OCI-LY1 (cell line): ENCODE measurements around the gene EMP3.

ENCODE experiments used
- H2AFZ ChIP-seq: fragments of 200-600 bp; sonication (generic), shearing (Covaris generic); 2 replicates; pipeline ENCODE4 v1.6.0; 2014; ENCODE audit warnings: antibody characterized with exemption, mild to moderate bottlenecking, low read length
- H3F3A ChIP-seq: fragments of 200-600 bp; sonication (generic), shearing (Covaris generic); 2 replicates; pipeline ENCODE4 v1.6.0; 2014; ENCODE audit warnings: mild to moderate bottlenecking, antibody characterized with exemption, low read length, moderate library complexity; ENCODE audit not compliant: insufficient read depth
- H3K27ac ChIP-seq: fragments of 200-600 bp; sonication (generic); 2 replicates; pipeline ENCODE4 v1.5.1; 2014; ENCODE audit warnings: low read length, mixed run types, mild to moderate bottlenecking, low read depth; ENCODE audit not compliant: poor library complexity, severe bottlenecking
- H3K27me3 ChIP-seq: fragments of 200-600 bp; sonication (generic); 2 replicates; pipeline ENCODE4 v1.6.0; 2014; ENCODE audit warnings: antibody characterized with exemption, mild to moderate bottlenecking, low read length, moderate library complexity; ENCODE audit not compliant: insufficient read depth
- H3K36me3 ChIP-seq: fragments of 200-600 bp; sonication (generic); 2 replicates; pipeline ENCODE4 v1.6.1; 2014; ENCODE audit warnings: mild to moderate bottlenecking, antibody characterized with exemption, low read length, moderate library complexity, mixed read lengths; ENCODE audit not compliant: insufficient read depth
- H3K4me1 ChIP-seq: fragments of 200-600 bp; sonication (generic); 2 replicates; pipeline ENCODE4 v1.5.1; 2014; ENCODE audit warnings: mild to moderate bottlenecking, low read length, moderate library complexity; ENCODE audit not compliant: insufficient read depth, severe bottlenecking
- H3K4me2 ChIP-seq: fragments of 200-600 bp; sonication (generic), shearing (Covaris generic); 2 replicates; pipeline ENCODE4 v1.6.1; 2014; ENCODE audit warnings: low read length
- H3K4me3 ChIP-seq: fragments of 200-600 bp; sonication (generic); 2 replicates; pipeline ENCODE4 v1.5.1; 2014; ENCODE audit warnings: low read length, low read depth, mild to moderate bottlenecking, mixed read lengths; ENCODE audit not compliant: poor library complexity, severe bottlenecking
- H3K79me2 ChIP-seq: fragments of 200-600 bp; shearing (Covaris generic); 2 replicates; pipeline ENCODE4 v1.6.1; 2016; ENCODE audit warnings: mixed run types, low read length, mixed read lengths; ENCODE audit not compliant: insufficient read depth
- H3K9ac ChIP-seq: fragments of 200-600 bp; sonication (generic), shearing (Covaris generic); 2 replicates; pipeline ENCODE4 v1.6.1; 2014; ENCODE audit warnings: mild to moderate bottlenecking, low read length, mixed read lengths
- H3K9me2 ChIP-seq: fragments of 200-600 bp; sonication (generic), shearing (Covaris generic); 2 replicates; pipeline ENCODE4 v1.6.1; 2014; ENCODE audit warnings: low read depth, mild to moderate bottlenecking, low read length, mixed read lengths
- H3K9me3 ChIP-seq: fragments of 200-600 bp; shearing (Covaris generic); 2 replicates; pipeline ENCODE4 v1.6.1; 2014; ENCODE audit warnings: low read length, mixed read lengths
- H4K20me1 ChIP-seq: fragments of 200-600 bp; sonication (generic), shearing (Covaris generic); 2 replicates; pipeline ENCODE4 v1.6.0; 2016; ENCODE audit warnings: mild to moderate bottlenecking, low read length; ENCODE audit not compliant: insufficient read depth
- EZH2 ChIP-seq: fragments of 200-600 bp; sonication (generic), shearing (Covaris generic); IDR thresholded peaks from 2 replicates; pipeline ENCODE4 v1.8.0; 2017; ENCODE audit warnings: borderline replicate concordance, mixed run types, mild to moderate bottlenecking, antibody characterized with exemption, low read length, moderate library complexity, mixed read lengths
- TF ChIP-seq, protein P1 (sequence below): fragments of 200-600 bp; sonication (generic), shearing (Covaris generic); IDR thresholded peaks from 2 replicates; pipeline ENCODE4 v1.5.1; 2017; ENCODE audit warnings: mild to moderate bottlenecking, antibody characterized with exemption, low read length, moderate library complexity, mixed read lengths

The EMP3 gene

DNA sequence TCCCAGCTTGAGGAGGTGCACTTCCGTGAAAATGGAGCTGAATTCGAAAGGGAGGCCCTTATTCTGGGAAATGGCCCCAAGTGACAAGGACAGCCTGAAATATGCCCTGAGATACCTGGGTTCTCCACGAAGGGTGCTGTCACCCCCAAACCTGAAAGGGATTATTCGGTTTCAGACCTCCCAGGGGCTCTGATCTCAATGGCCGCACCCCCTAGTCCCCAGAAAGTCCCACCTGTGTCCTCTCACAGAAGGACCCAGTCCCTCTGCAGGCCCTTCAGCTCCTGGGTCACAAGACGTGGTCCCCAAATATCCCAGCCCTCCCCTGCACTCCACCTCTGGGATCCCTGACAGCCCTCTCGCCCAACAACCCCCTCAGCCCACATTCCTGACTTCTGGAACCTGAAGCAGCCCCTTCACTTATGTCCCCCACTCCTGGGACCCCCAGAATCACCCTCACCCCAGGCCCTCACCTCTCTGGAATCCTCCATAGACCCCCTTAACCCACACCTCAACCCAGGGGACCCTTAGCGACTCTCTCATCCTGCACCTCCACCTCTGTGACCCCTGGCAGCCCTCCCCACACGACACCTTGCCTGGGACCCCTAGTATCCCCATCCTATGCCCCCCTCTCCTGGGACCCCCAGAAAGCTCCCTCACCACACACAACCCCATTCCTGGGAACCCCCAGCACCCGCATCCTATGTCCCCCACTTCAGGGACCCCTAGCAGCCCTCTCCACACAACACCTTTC lies 39.4 kb downstream of the EMP3 start:
- Histone ChIP-seq H3K27ac (peak overlapping the region; percentile 78), H3K36me3 (no peaks in the 10 kb centered on the region), H3K4me3 (peak overlapping the region; percentile 71), H3K4me1 (peaks cover 16% of the 10 kb centered on the region), H3K9ac (peak overlapping the region; percentile 84), H3F3A (no peaks in the 10 kb centered on the region), H2AFZ (no peak overlapping the region), H3K9me2 (no peaks in the 10 kb centered on the region), H3K27me3 (no peaks in the 10 kb centered on the region; the same call in 1 of the 2 replicates), H3K9me3 (no peaks in the 10 kb centered on the region), H3K4me2 (peak overlapping the region; percentile 98), H3K79me2 (no peaks in the 10 kb centered on the region), H4K20me1 (no peaks in the 10 kb centered on the region)
- TF ChIP-seq, protein P1, sequence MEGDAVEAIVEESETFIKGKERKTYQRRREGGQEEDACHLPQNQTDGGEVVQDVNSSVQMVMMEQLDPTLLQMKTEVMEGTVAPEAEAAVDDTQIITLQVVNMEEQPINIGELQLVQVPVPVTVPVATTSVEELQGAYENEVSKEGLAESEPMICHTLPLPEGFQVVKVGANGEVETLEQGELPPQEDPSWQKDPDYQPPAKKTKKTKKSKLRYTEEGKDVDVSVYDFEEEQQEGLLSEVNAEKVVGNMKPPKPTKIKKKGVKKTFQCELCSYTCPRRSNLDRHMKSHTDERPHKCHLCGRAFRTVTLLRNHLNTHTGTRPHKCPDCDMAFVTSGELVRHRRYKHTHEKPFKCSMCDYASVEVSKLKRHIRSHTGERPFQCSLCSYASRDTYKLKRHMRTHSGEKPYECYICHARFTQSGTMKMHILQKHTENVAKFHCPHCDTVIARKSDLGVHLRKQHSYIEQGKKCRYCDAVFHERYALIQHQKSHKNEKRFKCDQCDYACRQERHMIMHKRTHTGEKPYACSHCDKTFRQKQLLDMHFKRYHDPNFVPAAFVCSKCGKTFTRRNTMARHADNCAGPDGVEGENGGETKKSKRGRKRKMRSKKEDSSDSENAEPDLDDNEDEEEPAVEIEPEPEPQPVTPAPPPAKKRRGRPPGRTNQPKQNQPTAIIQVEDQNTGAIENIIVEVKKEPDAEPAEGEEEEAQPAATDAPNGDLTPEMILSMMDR, result no peak
- no peak for TF ChIP-seq EZH2

GRCh38 chr19:48365602-48366001 lies 40.2 kb downstream of the EMP3 start:
- Histone ChIP-seq H3K9me2 (no peaks in the 10 kb centered on the region), H3K27me3 (no peaks in the 10 kb centered on the region; the same call in 1 of the 2 replicates), H4K20me1 (no peaks in the 10 kb centered on the region), H3K36me3 (no peaks in the 10 kb centered on the region), H3K9me3 (no peaks in the 10 kb centered on the region), H3K27ac (no peak overlapping the region), H3K4me2 (no peak overlapping the region), H3K9ac (no peak overlapping the region), H3F3A (no peaks in the 10 kb centered on the region), H3K79me2 (no peaks in the 10 kb centered on the region), H3K4me3 (no peak overlapping the region), H2AFZ (no peak overlapping the region), H3K4me1 (peaks cover 16% of the 10 kb centered on the region)
- TF ChIP-seq, protein P1, result no peak

DNA sequence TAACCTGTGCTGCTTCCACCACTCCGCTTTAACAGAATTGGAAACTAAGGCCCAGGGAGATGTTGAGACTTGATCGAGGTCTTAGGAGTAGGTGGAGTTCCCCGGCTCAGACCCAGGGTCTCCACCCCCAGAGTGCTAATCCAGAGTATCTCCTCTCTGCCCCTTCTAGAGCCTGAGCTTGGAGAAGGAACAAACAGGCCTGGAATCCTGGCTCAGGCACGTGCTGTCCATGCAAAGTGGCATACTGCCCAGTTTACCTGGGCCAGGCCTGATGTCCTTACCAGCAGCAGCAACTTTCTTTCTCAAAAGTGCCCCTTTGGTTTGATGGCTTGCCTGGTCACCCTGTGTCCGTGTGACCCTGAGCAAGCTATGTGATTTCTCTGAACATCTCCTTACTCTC lies 42.5 kb downstream of the EMP3 start:
- Histone ChIP-seq H3K4me2 (no peak overlapping the region), H3K9me2 (no peaks in the 10 kb centered on the region), H2AFZ (no peak overlapping the region), H3K79me2 (no peaks in the 10 kb centered on the region), H3F3A (no peaks in the 10 kb centered on the region), H3K9ac (no peak overlapping the region), H3K27me3 (no peaks in the 10 kb centered on the region; the same call in 1 of the 2 replicates), H3K4me3 (no peak overlapping the region), H3K27ac (no peak overlapping the region), H3K36me3 (no peaks in the 10 kb centered on the region), H3K9me3 (no peaks in the 10 kb centered on the region), H3K4me1 (peaks cover 12% of the 10 kb centered on the region), H4K20me1 (no peaks in the 10 kb centered on the region)
- TF ChIP-seq, protein P1, result no peak
- no peak for TF ChIP-seq EZH2
